SK-N-SH (cell line): ENCODE measurements around the gene CHID1.

Experiments
- CTCF ChIP-seq: fragments of 200-600 bp; sonication (generic); IDR thresholded peaks from 2 replicates; pipeline ENCODE4 v1.6.1; 2017; ENCODE audit warnings: antibody characterized with exemption, mild to moderate bottlenecking, moderate library complexity
- EP300 ChIP-seq, 2 experiments: IDR thresholded peaks; 2 replicates each; pipeline versions ENCODE4 v1.4.0 to v1.6.1; 2012; ENCODE audit warnings: borderline replicate concordance in 1 of 2, low read depth in 1 of 2, low read length in 1 of 2
- FOXM1 ChIP-seq: IDR thresholded peaks from 2 replicates; pipeline ENCODE4 v1.4.0; 2012; ENCODE audit warnings: low read depth, mild to moderate bottlenecking
- POLR2AphosphoS5 ChIP-seq: IDR thresholded peaks from 2 replicates; pipeline ENCODE4 v1.6.1; 2012; ENCODE audit warnings: low read depth, low read length
- REST ChIP-seq: IDR thresholded peaks from 2 replicates; pipeline ENCODE4 v1.6.1; 2012; ENCODE audit warnings: mild to moderate bottlenecking, low read depth, low read length, moderate library complexity
- RXRA ChIP-seq: IDR thresholded peaks from 2 replicates; pipeline ENCODE4 v1.4.0; 2012; ENCODE audit warnings: low read depth, mild to moderate bottlenecking, borderline replicate concordance
- SIN3A ChIP-seq: IDR thresholded peaks from 2 replicates; pipeline ENCODE4 v1.6.1; 2012; ENCODE audit warnings: low read depth, mild to moderate bottlenecking, low read length, moderate library complexity, borderline replicate concordance
- TEAD4 ChIP-seq: IDR thresholded peaks from 2 replicates; pipeline ENCODE4 v1.4.0; 2012; ENCODE audit warnings: mild to moderate bottlenecking, borderline replicate concordance; ENCODE audit not compliant: insufficient read depth

- TF ChIP-seq FOXM1 = no peak
- no peak for TF ChIP-seq CTCF
- TF ChIP-seq TEAD4 = no peak
- no peak for TF ChIP-seq EP300 (IDR thresholded peaks at IDR 0.05; ENCODE audit: borderline replicate concordance in 1 of 2, low read depth in 1 of 2, low read length in 1 of 2)
- TF ChIP-seq REST = no peak
- TF ChIP-seq POLR2AphosphoS5 = no peak
- no peak for TF ChIP-seq RXRA
- TF ChIP-seq SIN3A = no peak
Observed at GRCh38 chr11:933142-933851, 22.7 kb upstream of the CHID1 start.
